IPS-15b (cell line): ENCODE measurements around the gene DMKN.

Experiments
- H3K27me3 ChIP-seq: one replicate; pipeline ENCODE4 v1.6.1; 2013; ENCODE audit warnings: low read length; ENCODE audit not compliant: control insufficient read depth, insufficient read depth
- H3K36me3 ChIP-seq: one replicate; pipeline ENCODE4 v1.6.1; 2013; ENCODE audit warnings: low read length; ENCODE audit not compliant: control insufficient read depth, insufficient read depth
- H3K4me1 ChIP-seq: one replicate; pipeline ENCODE4 v1.6.1; 2013; ENCODE audit warnings: mild to moderate bottlenecking, low read length; ENCODE audit not compliant: control insufficient read depth, insufficient read depth
- H3K4me3 ChIP-seq: one replicate; pipeline ENCODE4 v1.5.1; 2013; ENCODE audit warnings: low read depth, low read length
- H3K9ac ChIP-seq: one replicate; pipeline ENCODE4 v1.6.1; 2013; ENCODE audit warnings: low read depth, mild to moderate bottlenecking, low read length
- H3K9me3 ChIP-seq: one replicate; pipeline ENCODE4 v1.6.1; 2013; ENCODE audit warnings: mild to moderate bottlenecking, low read length; ENCODE audit not compliant: control insufficient read depth, insufficient read depth

DMKN gene

GRCh38 chr19:35502751-35503150, 10.7 kb downstream of the DMKN start:
- Histone ChIP-seq H3K4me3 (no peak overlapping the region), H3K9ac (no peak overlapping the region), H3K9me3 (no peaks in the 10 kb centered on the region), H3K4me1 (peaks cover under 1% of the 10 kb centered on the region), H3K36me3 (peaks cover 65% of the 10 kb centered on the region), H3K27me3 (no peaks in the 10 kb centered on the region)

GRCh38 chr19:35501684-35502083, 11.8 kb downstream of the DMKN start:
- H3K9me3 ChIP-seq, result no peaks in the 10 kb centered on the region
- H3K4me3 ChIP-seq, result no peak overlapping the region
- H3K9ac ChIP-seq, result no peak overlapping the region
- H3K36me3 ChIP-seq, result peaks cover 65% of the 10 kb centered on the region
- no peaks in the 10 kb centered on the region for H3K4me1 ChIP-seq
- no peaks in the 10 kb centered on the region for H3K27me3 ChIP-seq

DNA sequence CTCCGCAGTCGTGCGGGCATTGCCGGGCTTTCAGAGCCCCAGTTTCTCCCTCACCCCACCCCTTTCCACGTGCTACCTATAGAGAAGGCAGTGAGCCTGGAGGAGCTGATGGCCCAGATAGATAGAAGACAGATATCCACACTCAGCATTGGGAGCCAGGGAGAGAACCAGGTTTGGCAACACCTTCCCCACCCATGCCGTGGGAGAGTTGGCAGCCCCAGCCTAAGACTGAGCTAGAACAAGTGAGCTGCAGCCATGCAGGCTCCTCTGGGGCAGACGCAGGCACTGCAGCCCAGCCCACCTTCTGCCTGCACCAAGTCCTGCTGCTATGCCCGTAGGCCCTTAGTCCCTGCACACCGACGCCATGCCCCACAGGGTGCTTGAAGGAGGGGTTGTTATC, 12.8 kb downstream of the DMKN start:
- H3K9ac ChIP-seq, result no peak overlapping the region
- no peaks in the 10 kb centered on the region for H3K4me1 ChIP-seq
- H3K4me3 ChIP-seq, result no peak overlapping the region
- H3K27me3 ChIP-seq, result no peaks in the 10 kb centered on the region
- H3K9me3 ChIP-seq, result no peaks in the 10 kb centered on the region
- peaks cover 56% of the 10 kb centered on the region for H3K36me3 ChIP-seq

GRCh38 chr19:35498984-35499527, 14.4 kb downstream of the DMKN start:
- Histone ChIP-seq H3K27me3 (no peaks in the 10 kb centered on the region), H3K9ac (no peak overlapping the region), H3K4me3 (no peak overlapping the region), H3K4me1 (no peaks in the 10 kb centered on the region), H3K36me3 (peaks cover 43% of the 10 kb centered on the region), H3K9me3 (no peaks in the 10 kb centered on the region)

DNA sequence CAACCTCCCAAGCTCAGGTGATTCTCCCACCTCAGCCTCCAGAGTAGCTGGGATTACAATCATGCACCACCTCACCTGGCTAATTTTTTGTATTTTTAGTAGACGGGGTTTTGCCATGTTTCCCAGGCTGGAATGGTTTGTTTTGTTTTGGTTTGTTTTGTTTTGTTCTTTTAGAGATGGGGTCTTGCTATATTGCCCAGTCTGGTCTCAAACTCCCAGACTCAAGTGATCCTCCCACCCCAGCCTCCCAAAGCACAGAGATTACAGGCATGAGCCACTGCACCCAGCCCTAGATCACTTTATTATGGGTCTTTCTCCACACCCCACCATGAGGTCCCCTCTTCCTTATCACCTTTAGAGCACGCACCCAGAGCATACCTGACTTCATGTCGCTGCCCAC, 15.2 kb downstream of the DMKN start:
- Histone ChIP-seq H3K36me3 (peaks cover 39% of the 10 kb centered on the region), H3K27me3 (no peaks in the 10 kb centered on the region), H3K4me1 (no peaks in the 10 kb centered on the region)

GRCh38 chr19:35497406-35497805, 16.0 kb downstream of the DMKN start:
- Histone ChIP-seq H3K36me3 (peaks cover 31% of the 10 kb centered on the region), H3K4me1 (no peaks in the 10 kb centered on the region), H3K9ac (no peak overlapping the region), H3K4me3 (no peak overlapping the region), H3K9me3 (no peaks in the 10 kb centered on the region), H3K27me3 (no peaks in the 10 kb centered on the region)

More for the DNA sequence above, 15.2 kb downstream of the DMKN start:
- H3K9ac ChIP-seq, result no peak overlapping the region
- no peaks in the 10 kb centered on the region for H3K9me3 ChIP-seq
- H3K4me3 ChIP-seq, result no peak overlapping the region

DNA sequence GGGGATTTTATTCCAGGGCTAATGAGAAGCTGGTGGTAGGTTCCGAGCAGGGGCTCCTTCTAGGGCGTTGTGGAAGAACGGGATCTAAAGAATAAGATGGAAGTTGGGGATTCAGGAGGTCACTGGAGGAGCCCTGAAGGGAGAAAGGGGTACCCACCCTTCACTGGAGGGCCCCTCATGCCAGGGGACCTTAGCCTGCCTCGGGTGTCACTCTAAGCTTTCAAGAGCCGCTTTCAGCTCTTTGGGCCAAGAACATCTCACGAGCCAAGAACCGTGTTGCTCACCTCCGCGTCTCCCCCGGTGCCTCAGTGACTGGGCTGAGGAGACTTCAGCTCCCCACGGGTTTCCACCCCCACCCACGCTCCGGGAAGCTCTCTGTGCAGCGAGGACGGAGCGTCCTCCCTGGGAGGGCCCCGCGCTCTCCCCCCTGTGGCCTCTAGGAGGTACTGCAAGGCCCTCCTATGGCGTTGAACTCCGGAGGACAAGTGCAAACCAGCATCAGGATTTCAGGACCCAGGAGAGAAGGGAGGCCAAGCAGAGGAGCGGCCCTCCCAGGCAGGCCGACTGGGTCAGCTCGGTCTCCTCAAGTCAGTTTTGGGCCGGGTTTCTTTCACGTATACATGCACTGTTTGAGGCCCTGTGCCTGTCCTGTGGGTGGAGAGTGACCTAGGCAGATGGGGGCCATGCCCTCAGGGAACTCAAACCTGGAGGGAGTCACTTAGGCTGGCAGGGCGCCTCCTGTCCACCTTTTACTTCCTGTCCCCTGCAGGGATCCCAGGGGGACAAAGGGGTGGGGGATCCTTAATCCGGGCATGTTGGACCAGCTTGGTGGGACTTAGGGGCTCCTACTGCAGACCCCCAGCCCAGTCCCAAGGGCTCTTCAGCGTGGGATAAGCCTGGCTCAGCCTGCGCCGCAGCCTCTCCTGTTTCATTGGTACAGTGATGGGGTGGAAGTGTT, 18.1 kb downstream of the DMKN start:
- Histone ChIP-seq H3K27me3 (no peaks in the 10 kb centered on the region), H3K4me1 (no peaks in the 10 kb centered on the region), H3K4me3 (peak overlapping the region; percentile 35), H3K9ac (no peak overlapping the region), H3K9me3 (no peaks in the 10 kb centered on the region), H3K36me3 (peaks cover 20% of the 10 kb centered on the region)

GRCh38 chr19:35493971-35494370, 19.5 kb downstream of the DMKN start:
- no peaks in the 10 kb centered on the region for H3K4me1 ChIP-seq
- no peaks in the 10 kb centered on the region for H3K27me3 ChIP-seq
- H3K9me3 ChIP-seq, result no peaks in the 10 kb centered on the region
- H3K4me3 ChIP-seq, result no peak overlapping the region
- H3K9ac ChIP-seq, result no peak overlapping the region
- peaks cover 7% of the 10 kb centered on the region for H3K36me3 ChIP-seq

DNA sequence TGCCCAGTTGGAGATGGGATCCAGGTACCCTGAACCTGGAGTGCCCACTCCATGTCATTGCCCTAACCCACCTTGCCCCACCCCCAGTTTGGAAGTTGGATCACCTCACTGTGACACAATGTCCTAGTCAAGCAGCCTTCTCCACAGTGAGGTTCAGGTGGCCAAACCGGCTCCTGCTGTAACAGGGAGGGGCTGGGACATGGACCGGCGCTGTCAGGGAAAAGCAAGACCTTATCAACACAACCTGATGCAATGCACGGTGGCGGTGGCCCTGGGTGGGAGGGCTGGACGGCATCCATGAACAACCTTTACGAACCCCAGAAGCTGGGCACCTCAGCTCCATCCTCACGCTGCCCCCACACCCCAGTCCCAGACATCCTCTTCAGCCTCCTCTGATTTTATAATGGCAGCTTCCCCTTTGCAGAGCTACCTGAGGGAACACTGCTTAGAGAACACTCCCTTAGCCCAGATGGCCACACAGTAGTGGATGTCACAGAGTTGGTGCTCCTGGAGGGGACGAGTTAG, 21.6 kb downstream of the DMKN start:
- no peaks in the 10 kb centered on the region for H3K9me3 ChIP-seq
- no peaks in the 10 kb centered on the region for H3K27me3 ChIP-seq
- H3K9ac ChIP-seq, result no peak overlapping the region

DNA sequence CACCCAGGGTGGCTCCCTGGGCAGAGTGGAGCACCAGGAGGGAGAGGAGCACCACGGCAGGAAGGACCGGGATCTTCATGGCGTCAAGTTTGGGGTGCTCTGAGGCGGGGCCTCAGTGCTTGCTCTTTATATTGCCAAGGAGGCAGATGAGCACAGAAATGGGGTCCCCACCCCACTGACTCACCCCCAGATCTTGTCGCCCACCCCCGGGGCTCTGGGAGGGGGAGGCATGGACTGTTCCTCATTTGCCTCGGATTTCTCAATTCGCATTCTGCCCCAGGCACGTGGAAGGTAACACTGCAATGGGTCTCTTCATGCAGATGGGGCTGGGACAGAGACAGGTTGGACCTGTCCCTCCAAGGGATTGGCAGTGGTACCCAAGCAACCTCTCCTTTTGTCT, 23.1 kb downstream of the DMKN start, which contains the start of gene KRTDAP:
KRTDAP (minus strand) TSS at position 101 of the 400 bp plus-strand sequence; CDS start at position 79, 22 bp downstream.
- Histone ChIP-seq H3K27me3 (no peaks in the 10 kb centered on the region), H3K4me1 (no peaks in the 10 kb centered on the region), H3K36me3 (no peaks in the 10 kb centered on the region), H3K4me3 (no peak within 1 kb of the TSS), H3K9me3 (no peaks in the 10 kb centered on the region), H3K9ac (no peak within 1 kb of the TSS)

More for the DNA sequence above, 21.6 kb downstream of the DMKN start:
- no peak overlapping the region for H3K4me3 ChIP-seq
- no peaks in the 10 kb centered on the region for H3K4me1 ChIP-seq
- H3K36me3 ChIP-seq, result no peaks in the 10 kb centered on the region

DNA sequence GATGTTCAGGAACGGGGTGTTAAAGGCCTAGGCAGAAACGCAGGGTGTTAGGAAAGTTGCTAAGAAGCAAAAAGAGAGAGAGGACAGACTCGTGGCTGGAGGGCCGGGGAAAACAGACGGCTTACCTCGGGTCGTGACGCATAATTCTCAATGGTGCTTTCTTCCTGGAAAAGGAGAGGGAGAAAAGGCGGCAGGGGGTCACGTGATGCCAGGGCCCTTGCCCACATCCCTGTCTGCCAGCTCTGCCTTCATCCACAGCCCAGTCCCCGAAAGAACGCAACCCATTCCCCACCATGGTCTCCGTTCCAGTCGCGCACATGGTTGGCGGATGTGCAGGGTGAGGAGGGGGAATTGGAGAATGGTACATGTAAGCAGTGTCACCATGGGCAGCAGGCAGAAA, 24.8 kb downstream of the DMKN start:
- no peak overlapping the region for H3K4me3 ChIP-seq
- H3K9me3 ChIP-seq, result no peaks in the 10 kb centered on the region
- H3K36me3 ChIP-seq, result no peaks in the 10 kb centered on the region
- H3K9ac ChIP-seq, result no peak overlapping the region
- H3K4me1 ChIP-seq, result no peaks in the 10 kb centered on the region
- H3K27me3 ChIP-seq, result no peaks in the 10 kb centered on the region
